HEK293 (cell line): ENCODE data around the gene CPLX1.
A peak's percentile ranks its signal among the peaks of the same experiment; 100 is the strongest.

Experiments used
- CTCF ChIA-PET: fragments of 350-600 bp; formaldehyde crosslinking; extraction: SDS; loops from one replicate; lab custom pipeline; 2021; ENCODE audit warnings: antibody characterized with exemption; lab: Yijun Ruan, JAX
- POLR2A ChIA-PET: fragments of 300-600 bp; formaldehyde crosslinking; extraction: SDS; loops from one replicate; lab custom pipeline; 2020; ENCODE audit warnings: antibody characterized with exemption, inconsistent platforms; lab: Yijun Ruan, JAX
- H3K27ac ChIP-seq: fragments of 200-500 bp; sonication (Bioruptor generic); 2 replicates; pipeline ENCODE4 v1.5.1; 2014; ENCODE audit warnings: low read depth, low read length, control low read depth, inconsistent platforms; ENCODE audit errors: extremely low read depth
- H3K36me3 ChIP-seq, 2 experiments: fragments of 200-500 bp in 1 of 2; sonication (Bioruptor generic) in 1 of 2; 1 replicate in 1 of 2; 2 replicates in 1 of 2; pipeline ENCODE4 v1.5.1; 2014 to 2017; ENCODE audit warnings: inconsistent platforms in 2 of 2, low read length in 2 of 2; ENCODE audit not compliant: control insufficient read depth in 2 of 2, insufficient read depth in 1 of 2
- H3K4me1 ChIP-seq: fragments of 200-500 bp; sonication (Bioruptor generic); 2 replicates; pipeline ENCODE4 v1.5.1; 2014; ENCODE audit warnings: mild to moderate bottlenecking, low read length, inconsistent platforms; ENCODE audit not compliant: control insufficient read depth, insufficient read depth
- H3K4me3 ChIP-seq: 2 replicates; pipeline ENCODE4 v1.5.1; 2011; ENCODE audit warnings: low read depth, mild to moderate bottlenecking, control low read depth, low read length, moderate library complexity
- H3K9me3 ChIP-seq: fragments of 200-500 bp; sonication (Bioruptor generic); 2 replicates; pipeline ENCODE4 v1.5.1; 2014; ENCODE audit warnings: low read depth, low read length, inconsistent platforms; ENCODE audit not compliant: control insufficient read depth, insufficient read depth
- GLI2 ChIP-seq: fragments of 450-650 bp; formaldehyde crosslinking; IDR thresholded peaks from 2 replicates; pipeline ENCODE4; 2017; ENCODE audit warnings: missing biosample characterization, missing genetic modification characterization, low read depth, borderline replicate concordance
- GLIS1 ChIP-seq: fragments of 450-650 bp; formaldehyde crosslinking; IDR thresholded peaks from 2 replicates; pipeline ENCODE4 v1.5.1; 2016; ENCODE audit warnings: missing biosample characterization, missing genetic modification characterization
- OSR2 ChIP-seq: fragments of 450-650 bp; formaldehyde crosslinking; IDR thresholded peaks from 2 replicates; pipeline ENCODE4 v1.5.1; 2016; ENCODE audit warnings: missing biosample characterization, missing genetic modification characterization
- PATZ1 ChIP-seq: fragments of 450-650 bp; formaldehyde crosslinking; IDR thresholded peaks from 2 replicates; pipeline ENCODE4 v1.5.1; 2016; ENCODE audit warnings: missing biosample characterization, missing genetic modification characterization
- PRDM1 ChIP-seq: fragments of 450-650 bp; formaldehyde crosslinking; IDR thresholded peaks from 2 replicates; pipeline ENCODE4; 2016; ENCODE audit warnings: missing biosample characterization, missing genetic modification characterization
- SCRT1 ChIP-seq: fragments of 450-650 bp; formaldehyde crosslinking; IDR thresholded peaks from 2 replicates; pipeline ENCODE4 v1.5.1; 2016; ENCODE audit warnings: missing biosample characterization, missing genetic modification characterization, borderline replicate concordance
- SCRT2 ChIP-seq: fragments of 450-650 bp; formaldehyde crosslinking; IDR thresholded peaks from 2 replicates; pipeline ENCODE4 v1.5.1; 2016; ENCODE audit warnings: missing biosample characterization, missing genetic modification characterization
- SP7 ChIP-seq: fragments of 450-650 bp; formaldehyde crosslinking; IDR thresholded peaks from 2 replicates; pipeline ENCODE4 v1.5.1; 2016; ENCODE audit warnings: missing biosample characterization, missing genetic modification characterization
- YY2 ChIP-seq: fragments of 450-650 bp; formaldehyde crosslinking; IDR thresholded peaks from 2 replicates; pipeline ENCODE4 v1.5.1; 2016; ENCODE audit warnings: missing biosample characterization, missing genetic modification characterization
- ZBTB49 ChIP-seq: fragments of 450-650 bp; formaldehyde crosslinking; IDR thresholded peaks from 2 replicates; pipeline ENCODE4 v1.5.1; 2016; ENCODE audit warnings: missing biosample characterization, missing genetic modification characterization, low read depth
- ZBTB8A ChIP-seq: fragments of 450-650 bp; formaldehyde crosslinking; IDR thresholded peaks from 2 replicates; pipeline ENCODE4 v1.5.1; 2016; ENCODE audit warnings: missing biosample characterization, missing genetic modification characterization
- ZNF202 ChIP-seq: fragments of 450-650 bp; formaldehyde crosslinking; IDR thresholded peaks from 2 replicates; pipeline ENCODE4 v1.5.1; 2016; ENCODE audit warnings: missing biosample characterization, missing genetic modification characterization, borderline replicate concordance
- ZNF280D ChIP-seq: fragments of 450-650 bp; formaldehyde crosslinking; IDR thresholded peaks from 2 replicates; pipeline ENCODE4 v1.5.1; 2016; ENCODE audit warnings: missing biosample characterization, missing genetic modification characterization
- ZNF423 ChIP-seq: fragments of 450-650 bp; formaldehyde crosslinking; IDR thresholded peaks from 2 replicates; pipeline ENCODE4 v1.5.1; 2016; ENCODE audit warnings: missing biosample characterization, missing genetic modification characterization
- ZNF449 ChIP-seq: fragments of 450-650 bp; formaldehyde crosslinking; IDR thresholded peaks from 2 replicates; pipeline ENCODE4 v1.5.1; 2017; ENCODE audit warnings: missing biosample characterization, mild to moderate bottlenecking, missing genetic modification characterization, moderate library complexity
- ZNF530 ChIP-seq: fragments of 450-650 bp; formaldehyde crosslinking; IDR thresholded peaks from 2 replicates; pipeline ENCODE4 v1.5.1; 2016; ENCODE audit warnings: low read depth, missing biosample characterization, missing genetic modification characterization
- ZNF560 ChIP-seq: fragments of 450-650 bp; formaldehyde crosslinking; IDR thresholded peaks from 2 replicates; pipeline ENCODE4 v1.5.1; 2017; ENCODE audit warnings: missing biosample characterization, missing genetic modification characterization, borderline replicate concordance
- ZNF600 ChIP-seq: fragments of 450-650 bp; formaldehyde crosslinking; IDR thresholded peaks from 2 replicates; pipeline ENCODE4 v1.5.1; 2016; ENCODE audit warnings: missing biosample characterization, missing genetic modification characterization
- ZNF626 ChIP-seq: fragments of 450-650 bp; sonication (Bioruptor Pico); formaldehyde crosslinking; IDR thresholded peaks from 2 replicates; pipeline ENCODE4 v1.5.1; 2018; ENCODE audit warnings: missing biosample characterization, missing genetic modification characterization, inconsistent platforms
- ZSCAN4 ChIP-seq: fragments of 450-650 bp; formaldehyde crosslinking; IDR thresholded peaks from 2 replicates; pipeline ENCODE4 v1.5.1; 2017; ENCODE audit warnings: missing biosample characterization, missing genetic modification characterization

The CPLX1 gene

GRCh38 chr4:866068-866760, 40.3 kb upstream of the CPLX1 start:
- no peaks in the 10 kb centered on the region for H3K9me3 ChIP-seq
- no peak overlapping the region for H3K4me3 ChIP-seq
- ChIA-PET POLR2A (no interaction called here), CTCF (no interaction called here)
- H3K27ac ChIP-seq = no peak overlapping the region
- H3K36me3 ChIP-seq = peaks cover 2 to 80% of the 10 kb centered on the region in 2 experiments; a peak in 2 of 3 replicates
- H3K4me1 ChIP-seq = no peaks in the 10 kb centered on the region
- TF ChIP-seq SCRT1 (tag by site-specific recombination) = 0 out of 2 replicates have a peak, but pooled peaks have one; percentile 32
- TF ChIP-seq ZBTB8A (tag by site-specific recombination) = no peak
- no peak for TF ChIP-seq PRDM1
- TF ChIP-seq GLIS1 = no peak
- TF ChIP-seq ZNF280D (tag by site-specific recombination) = no peak
- no peak for TF ChIP-seq ZNF600
- TF ChIP-seq ZSCAN4 (tag by site-specific recombination) = no peak
- TF ChIP-seq ZNF423 (tag by site-specific recombination) = no peak
- no peak for TF ChIP-seq SP7 (tag by site-specific recombination)
- TF ChIP-seq ZNF560 (tag by site-specific recombination) = no peak
- no peak for TF ChIP-seq ZNF202 (tag by site-specific recombination)
- TF ChIP-seq SCRT2 (tag by site-specific recombination) = peak; percentile 87

- CTCF ChIA-PET = no interaction called here
- Histone ChIP-seq H3K4me1 (no peaks in the 10 kb centered on the region), H3K36me3 (peaks cover 3 to 84% of the 10 kb centered on the region in 2 experiments; a peak in 2 of 3 replicates)
- TF ChIP-seq YY2 = no peak
- no peak for TF ChIP-seq ZNF449
- TF ChIP-seq, all 188 proteins: peak for 0
- H3K27ac ChIP-seq = no peak overlapping the region
- H3K9me3 ChIP-seq = no peaks in the 10 kb centered on the region
- no peak overlapping the region for H3K4me3 ChIP-seq
- POLR2A ChIA-PET = no interaction called here
These were observed 39.6 kb upstream of the CPLX1 start for GRCh38 chr4:865572-865971.

GRCh38 chr4:865121-865465, 39.2 kb upstream of the CPLX1 start:
- Histone ChIP-seq H3K9me3 (no peaks in the 10 kb centered on the region), H3K4me3 (no peak overlapping the region), H3K27ac (no peak overlapping the region), H3K4me1 (no peaks in the 10 kb centered on the region), H3K36me3 (peaks cover 3 to 80% of the 10 kb centered on the region in 2 experiments; a peak in 2 of 3 replicates)
- ChIA-PET CTCF (no interaction called here), POLR2A (no interaction called here)
- no peak for TF ChIP-seq GLI2 (tag by site-specific recombination)
- no peak for TF ChIP-seq ZNF530
- no peak for TF ChIP-seq ZSCAN4 (tag by site-specific recombination)
- TF ChIP-seq PATZ1 (tag by site-specific recombination) = no peak
- no peak for TF ChIP-seq OSR2 (tag by site-specific recombination)
- no peak for TF ChIP-seq ZBTB49 (tag by site-specific recombination)
- TF ChIP-seq ZNF626 (tag by site-specific recombination) = no peak
